GM21390 (cell line): ENCODE data around the gene TEX54.
A peak's percentile ranks its signal among the peaks of the same experiment; 100 is the strongest.
"Not testable (repeated sequence)": the region's sequence is repeated elsewhere in the genome, so short reads cannot be mapped to it uniquely, and the experiment has no call there.

Source experiments
- ATAC-seq: cut with Tn5 transposase; IDR thresholded peaks from one replicate; pipeline ENCODE4 v1.9.1; 2021; ENCODE audit not compliant: unreplicated experiment

The TEX54 gene

GRCh38 chr11:62855571-62856332 lies 23.1 kb upstream of the TEX54 start:
- peak; percentile 78 for ATAC-seq

GRCh38 chr11:62854825-62855570 lies 22.4 kb upstream of the TEX54 start:
- ATAC-seq = no peak

- ATAC-seq = no peak
Observed at GRCh38 chr11:62854013-62854824, 21.6 kb upstream of the TEX54 start.

- no peak for ATAC-seq
Observed at GRCh38 chr11:62853279-62853965, 20.8 kb upstream of the TEX54 start.

GRCh38 chr11:62852523-62853188 lies 20.0 kb upstream of the TEX54 start:
- no peak for ATAC-seq

- ATAC-seq = no peak
Observed at GRCh38 chr11:62851807-62852522, 19.3 kb upstream of the TEX54 start.

GRCh38 chr11:62850911-62851806 lies 18.5 kb upstream of the TEX54 start:
- ATAC-seq = no peak

GRCh38 chr11:62847767-62848314 lies 15.2 kb upstream of the TEX54 start:
- ATAC-seq = no peak

- ATAC-seq = no peak
Observed at GRCh38 chr11:62846177-62846576, 13.5 kb upstream of the TEX54 start.

GRCh38 chr11:62844154-62844553 lies 11.5 kb upstream of the TEX54 start:
- ATAC-seq = no peak

GRCh38 chr11:62843466-62843865 lies 10.8 kb upstream of the TEX54 start:
- ATAC-seq = no peak

GRCh38 chr11:62842891-62843290 lies 10.2 kb upstream of the TEX54 start:
- ATAC-seq = not testable (repeated sequence)

GRCh38 chr11:62842171-62842741 lies 9.6 kb upstream of the TEX54 start:
- ATAC-seq = no peak

- ATAC-seq = peak; percentile 60
Observed at GRCh38 chr11:62841361-62842170, 8.9 kb upstream of the TEX54 start.

- ATAC-seq = not testable (repeated sequence)
Observed at GRCh38 chr11:62840721-62841360, 8.2 kb upstream of the TEX54 start.

- peak; percentile 50 for ATAC-seq
Observed at GRCh38 chr11:62839050-62839945, 6.7 kb upstream of the TEX54 start, which contains the start of gene WDR74. Gene WDR74, minus strand, starts transcription at chr11:62839590. Its CDS starts 20 bp downstream, at chr11:62839570.
